NCI-H526 treated with DMSO at 0.1 percent for 48 hours (cell line): ENCODE measurements around the gene OPCML.

ENCODE experiments used
- DNase-seq: peaks from one replicate; lab custom pipeline; 2025; lab: John Stamatoyannopoulos, UW

OPCML gene

GRCh38 chr11:132555617-132556016, 976.7 kb downstream of the OPCML start:
- no peak for DNase-seq

- no peak for DNase-seq
Observed at GRCh38 chr11:132551016-132551415, 981.3 kb downstream of the OPCML start.

- no peak for DNase-seq
Observed at GRCh38 chr11:132549561-132549960, 982.7 kb downstream of the OPCML start.

DNA sequence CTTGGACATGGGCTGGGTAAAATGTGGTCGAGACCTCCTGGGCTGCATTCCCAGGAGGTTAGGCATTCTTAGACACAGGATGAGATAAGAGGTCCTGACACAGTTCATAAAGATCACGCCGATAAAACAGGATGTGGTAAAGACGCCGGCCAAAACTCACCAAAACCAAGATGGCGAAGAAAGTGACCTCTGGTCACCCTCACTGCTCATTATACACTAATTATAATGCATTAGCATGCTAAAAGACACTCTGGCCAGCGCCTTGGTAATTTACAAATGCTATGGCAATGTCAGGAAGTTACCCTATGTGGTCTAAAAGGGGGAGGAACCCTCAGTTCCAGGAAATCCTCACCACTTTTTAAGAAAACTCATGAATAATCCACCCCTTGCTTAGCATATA, 983.3 kb downstream of the OPCML start:
- no peak for DNase-seq

DNA sequence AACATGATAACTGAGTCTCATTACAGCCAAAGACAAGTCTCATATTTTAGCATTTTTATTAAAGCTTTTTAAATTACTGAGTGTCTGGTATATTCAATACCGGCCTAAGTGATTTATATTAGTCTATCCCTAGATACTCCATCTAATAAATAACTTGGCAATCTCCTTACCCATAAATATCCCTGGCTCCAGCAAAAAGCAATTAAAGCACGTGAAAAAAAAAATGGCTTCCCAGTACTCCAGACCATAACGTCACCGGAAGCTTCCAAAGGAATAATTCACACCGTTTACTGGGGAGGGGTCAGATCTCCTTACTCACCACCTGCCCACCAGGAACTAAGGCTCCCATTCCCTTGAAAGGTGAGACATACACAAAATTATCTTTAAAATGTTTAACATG, 988.3 kb downstream of the OPCML start:
- no peak for DNase-seq

GRCh38 chr11:132541794-132542193, 990.5 kb downstream of the OPCML start:
- DNase-seq, result no peak

DNA sequence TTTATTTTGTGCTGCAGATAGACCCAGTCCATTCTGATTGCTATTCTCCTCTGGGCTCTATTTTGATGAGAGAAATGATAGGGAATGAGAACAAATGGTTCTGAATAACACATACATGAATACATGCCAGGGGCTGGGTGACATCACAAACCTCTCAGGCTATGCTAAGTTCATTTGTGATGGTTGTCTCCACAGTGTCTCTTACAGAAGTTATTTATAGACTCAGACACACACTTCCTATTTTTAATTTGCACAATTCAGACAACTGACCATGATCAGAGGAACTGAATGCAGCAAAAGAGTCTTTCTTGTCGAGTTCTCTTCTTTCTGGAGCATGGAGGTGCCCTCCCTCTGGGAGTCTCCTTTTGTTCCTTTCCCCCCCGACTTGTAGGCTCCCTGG, 991.7 kb downstream of the OPCML start:
- DNase-seq, result no peak

- DNase-seq, result no peak
Observed at GRCh38 chr11:132539590-132540368, 992.5 kb downstream of the OPCML start.

- DNase-seq, result no peak
Observed at GRCh38 chr11:132538642-132539041, 993.7 kb downstream of the OPCML start.

DNA sequence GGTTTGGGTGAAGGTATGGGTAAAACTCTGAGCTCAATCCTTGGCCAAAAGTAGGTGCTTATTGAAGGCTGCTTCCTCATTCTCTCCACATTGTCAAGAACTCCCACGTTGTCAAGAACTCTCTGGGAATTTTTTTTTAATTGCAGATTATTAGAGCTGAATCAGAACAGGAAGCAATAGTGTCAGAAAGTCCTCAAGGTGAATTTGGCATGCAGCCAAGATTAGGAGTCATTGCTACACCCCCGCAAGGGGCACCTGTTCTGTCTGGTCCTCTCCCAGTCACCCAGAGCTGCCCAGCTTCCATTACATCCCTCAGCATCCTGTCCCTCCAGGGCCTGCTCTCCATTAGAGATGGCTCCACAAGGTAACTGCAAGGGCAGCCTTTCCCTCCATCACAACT, 996.5 kb downstream of the OPCML start:
- no peak for DNase-seq

DNA sequence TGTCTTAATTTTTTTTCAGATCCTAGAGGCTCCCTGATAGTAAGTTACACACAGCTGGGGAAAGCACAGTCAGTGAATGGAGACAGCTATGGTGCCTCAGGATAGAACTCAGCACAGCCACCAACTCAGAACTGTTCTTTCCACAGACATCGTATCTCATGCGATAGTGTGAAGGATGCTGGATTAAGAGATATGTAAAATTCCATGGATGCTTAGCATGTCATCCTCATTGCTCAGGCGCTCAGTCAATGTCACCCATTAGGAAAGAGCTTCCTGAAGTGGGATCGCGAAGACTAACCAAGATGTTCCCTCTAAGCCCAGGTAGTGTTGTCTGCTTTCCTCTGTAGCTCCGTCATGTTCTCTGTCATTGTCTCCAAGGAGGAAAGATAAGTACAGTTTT, 1000.4 kb downstream of the OPCML start:
- no peak for DNase-seq

- no peak for DNase-seq
Observed at GRCh38 chr11:132528181-132528580, 1004.1 kb downstream of the OPCML start.

GRCh38 chr11:132523929-132524328, 1008.4 kb downstream of the OPCML start:
- DNase-seq, result no peak

GRCh38 chr11:132520199-132520598, 1012.1 kb downstream of the OPCML start:
- no peak for DNase-seq

DNA sequence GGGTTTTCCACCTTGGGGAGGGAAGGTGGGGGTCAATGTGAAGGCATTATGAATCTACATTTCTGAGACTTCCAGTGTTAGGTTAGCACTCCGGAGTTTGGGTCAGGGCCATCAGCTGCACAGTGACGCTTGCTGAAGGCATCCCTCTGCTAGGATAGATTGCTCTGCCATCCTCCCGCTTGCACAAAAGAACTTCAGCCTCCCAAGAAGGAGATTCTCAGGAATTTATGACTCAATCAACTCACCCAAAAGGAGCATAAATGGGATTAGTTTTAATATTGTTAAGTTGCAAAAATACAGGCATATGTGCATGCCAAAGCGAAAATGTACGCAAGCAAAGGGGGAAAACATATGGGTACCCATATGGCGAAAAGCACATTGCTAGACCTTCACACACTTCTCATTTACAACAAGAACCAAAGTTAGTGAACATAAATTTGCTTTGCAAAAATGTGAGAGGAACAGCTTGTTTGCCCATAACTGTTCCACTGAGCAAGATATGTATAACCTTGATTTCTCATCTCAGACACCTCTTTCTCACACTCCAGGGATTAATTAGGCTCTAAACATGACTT, 1013.0 kb downstream of the OPCML start:
- no peak for DNase-seq

DNA sequence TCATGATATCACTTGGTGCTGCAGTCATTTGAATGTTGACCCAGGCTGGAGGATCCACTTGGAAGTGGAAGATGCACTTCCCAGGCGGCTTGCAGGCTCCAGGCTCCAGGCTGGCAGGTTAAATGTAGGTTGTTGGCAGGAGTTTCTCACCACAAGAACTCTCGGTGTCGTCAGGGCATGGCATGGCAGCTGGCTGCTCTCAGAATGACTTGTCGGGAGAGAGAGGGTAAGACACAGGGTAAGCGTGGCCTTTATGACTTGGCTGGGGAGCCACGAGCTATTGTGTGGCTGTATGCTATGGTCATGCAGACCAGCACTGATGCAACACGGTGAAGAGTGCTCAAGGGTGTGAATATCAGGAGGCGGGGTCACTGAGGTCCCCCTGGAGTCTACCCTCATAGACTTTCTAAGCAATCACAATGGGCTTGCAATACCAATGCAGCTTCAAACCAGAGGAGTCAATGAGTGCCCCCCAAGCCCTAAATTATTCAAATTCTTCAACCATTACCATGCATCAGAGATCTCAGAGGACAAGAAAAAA, 1027.7 kb downstream of the OPCML start:
- DNase-seq, result no peak

DNA sequence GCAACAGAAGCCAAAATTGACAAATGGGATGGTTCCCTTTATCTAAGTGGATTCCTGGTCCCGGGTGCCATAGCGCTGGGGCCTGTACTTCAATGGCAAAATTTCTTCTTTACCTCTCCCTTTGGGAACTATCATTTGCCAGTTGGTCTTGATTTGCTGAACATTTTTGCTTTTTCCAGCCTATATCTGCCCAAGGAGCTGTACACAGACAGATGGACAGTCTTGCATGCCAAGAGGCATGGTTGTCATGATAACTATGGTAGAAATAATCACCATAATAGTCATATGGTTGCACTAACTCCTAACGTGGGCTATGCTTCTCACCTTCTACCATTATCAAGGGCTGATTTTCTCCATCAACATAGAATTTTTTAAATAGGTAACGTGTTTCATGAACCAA, 1030.9 kb downstream of the OPCML start:
- no peak for DNase-seq

GRCh38 chr11:132499661-132500060, 1032.6 kb downstream of the OPCML start:
- no peak for DNase-seq

DNA sequence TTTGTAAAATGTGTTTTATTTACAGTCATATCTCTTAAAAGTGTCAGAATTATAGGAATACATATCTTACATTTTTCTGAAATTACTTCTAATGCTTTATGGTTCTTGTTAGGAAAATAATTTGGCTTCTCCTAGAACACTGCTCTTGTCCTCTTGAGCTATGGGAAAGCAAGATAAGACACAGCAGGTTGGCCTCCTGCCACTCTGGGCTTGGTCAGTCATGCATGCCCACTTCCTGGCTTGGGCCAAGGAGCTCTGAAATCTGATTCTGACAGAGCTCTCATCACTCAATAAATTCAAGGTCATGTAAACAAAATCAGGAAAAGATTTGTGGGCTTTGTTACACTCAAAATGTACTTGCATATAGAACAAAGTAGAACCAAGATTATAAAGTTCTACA, 1036.0 kb downstream of the OPCML start:
- no peak for DNase-seq

DNA sequence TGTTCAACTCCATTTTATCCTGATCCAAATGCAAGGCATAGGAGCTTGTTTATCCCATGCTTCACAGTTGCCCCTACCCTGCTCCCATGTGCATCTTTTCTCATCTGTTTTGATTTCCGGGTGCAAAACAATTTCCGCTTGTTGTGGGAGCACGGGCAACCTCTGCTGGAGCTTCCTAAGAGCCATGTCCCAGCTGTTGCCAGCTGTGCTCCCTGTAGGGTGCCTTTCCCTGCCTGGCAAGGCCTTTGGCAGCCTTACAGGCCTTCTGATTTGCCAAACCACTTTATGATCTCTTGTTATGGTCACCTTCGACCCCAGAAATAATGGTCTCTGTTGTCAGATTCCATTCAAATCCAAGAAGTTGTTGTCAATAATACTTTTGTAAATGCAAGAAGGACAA, 1038.5 kb downstream of the OPCML start:
- no peak for DNase-seq

- DNase-seq, result no peak
Observed at GRCh38 chr11:132490978-132491377, 1041.3 kb downstream of the OPCML start.

- no peak for DNase-seq
Observed at GRCh38 chr11:132486060-132486459, 1046.2 kb downstream of the OPCML start.

- no peak for DNase-seq
Observed at GRCh38 chr11:132475026-132475425, 1057.3 kb downstream of the OPCML start.
